HG02763 (cell line): ENCODE results near the gene PGA3.
"Not testable (repeated sequence)": the region's sequence is repeated elsewhere in the genome, so short reads cannot be mapped to it uniquely, and the experiment has no call there.

Experiments
- ATAC-seq: cut with Tn5 transposase; IDR thresholded peaks from one replicate; pipeline ENCODE4 v1.9.1; 2021; ENCODE audit warnings: mild to moderate bottlenecking, moderate library complexity; ENCODE audit not compliant: unreplicated experiment

The PGA3 gene

GRCh38 chr11:61202950-61203746 is at the start of gene PGA3:
Gene PGA3, plus strand, starts transcription at chr11:61203515. Its CDS starts 50 bp downstream, at chr11:61203565.
- not testable (repeated sequence) for ATAC-seq

- no peak for ATAC-seq
Observed at GRCh38 chr11:61153593-61154095, 49.7 kb upstream of the PGA3 start.

GRCh38 chr11:61154528-61154927 is 48.8 kb upstream of the PGA3 start:
- no peak for ATAC-seq

- ATAC-seq = no peak
Observed at GRCh38 chr11:61155312-61155711, 48.0 kb upstream of the PGA3 start.

- ATAC-seq = no peak
Observed at GRCh38 chr11:61155741-61156140, 47.6 kb upstream of the PGA3 start.

- no peak for ATAC-seq
Observed at GRCh38 chr11:61157743-61158142, 45.6 kb upstream of the PGA3 start.

GRCh38 chr11:61158691-61159381 is 44.5 kb upstream of the PGA3 start:
- no peak for ATAC-seq

- no peak for ATAC-seq
Observed at GRCh38 chr11:61160487-61161189, 42.7 kb upstream of the PGA3 start.

- peak; percentile 78 for ATAC-seq
Observed at GRCh38 chr11:61161190-61162091, 41.9 kb upstream of the PGA3 start, which contains the start of gene VPS37C. Gene VPS37C, minus strand, starts transcription at chr11:61161426. Its CDS starts 22,597 bp downstream, at chr11:61138829.

- no peak for ATAC-seq
Observed at GRCh38 chr11:61162092-61162941, 41.0 kb upstream of the PGA3 start.

- no peak for ATAC-seq
Observed at GRCh38 chr11:61163021-61163420, 40.3 kb upstream of the PGA3 start.

- no peak for ATAC-seq
Observed at GRCh38 chr11:61163714-61164605, 39.4 kb upstream of the PGA3 start.

- no peak for ATAC-seq
Observed at GRCh38 chr11:61164606-61165424, 38.5 kb upstream of the PGA3 start.

GRCh38 chr11:61165785-61166184 is 37.5 kb upstream of the PGA3 start:
- ATAC-seq = not testable (repeated sequence)

GRCh38 chr11:61166331-61166730 is 37.0 kb upstream of the PGA3 start:
- ATAC-seq = not testable (repeated sequence)

- ATAC-seq = no peak
Observed at GRCh38 chr11:61168042-61168688, 35.1 kb upstream of the PGA3 start.

- no peak for ATAC-seq
Observed at GRCh38 chr11:61168800-61169199, 34.5 kb upstream of the PGA3 start.
